HG03045 (cell line): ENCODE measurements around the gene CUX1.
"Not testable (repeated sequence)": the region's sequence is repeated elsewhere in the genome, so short reads cannot be mapped to it uniquely, and the experiment has no call there.

Experiments
- ATAC-seq: cut with Tn5 transposase; IDR thresholded peaks from one replicate; pipeline ENCODE4 v1.9.1; 2021; ENCODE audit warnings: mild to moderate bottlenecking, moderate library complexity; ENCODE audit not compliant: unreplicated experiment

The CUX1 gene

GRCh38 chr7:101867265-101867664 is 49.8 kb downstream of the CUX1 start:
- no peak for ATAC-seq

DNA sequence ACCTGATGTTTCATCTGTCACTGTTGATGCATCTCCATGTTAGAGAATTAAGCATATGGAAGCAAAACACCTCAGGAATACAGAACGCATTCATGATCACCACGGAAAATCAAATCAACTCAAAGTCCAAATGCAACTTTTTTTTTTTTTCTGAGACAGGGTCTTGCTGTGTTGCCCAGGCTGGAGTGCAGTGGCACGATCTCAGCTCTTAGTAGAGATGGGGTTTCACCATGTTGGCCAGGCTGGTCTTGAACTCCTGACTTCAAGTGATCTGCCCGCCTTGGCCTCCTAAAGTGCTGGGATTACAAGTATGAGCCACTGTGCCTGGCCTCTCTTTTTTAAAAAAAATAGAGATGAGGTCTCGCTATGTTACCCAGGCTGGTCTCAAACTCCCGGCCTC is 50.3 kb downstream of the CUX1 start:
- not testable (repeated sequence) for ATAC-seq

DNA sequence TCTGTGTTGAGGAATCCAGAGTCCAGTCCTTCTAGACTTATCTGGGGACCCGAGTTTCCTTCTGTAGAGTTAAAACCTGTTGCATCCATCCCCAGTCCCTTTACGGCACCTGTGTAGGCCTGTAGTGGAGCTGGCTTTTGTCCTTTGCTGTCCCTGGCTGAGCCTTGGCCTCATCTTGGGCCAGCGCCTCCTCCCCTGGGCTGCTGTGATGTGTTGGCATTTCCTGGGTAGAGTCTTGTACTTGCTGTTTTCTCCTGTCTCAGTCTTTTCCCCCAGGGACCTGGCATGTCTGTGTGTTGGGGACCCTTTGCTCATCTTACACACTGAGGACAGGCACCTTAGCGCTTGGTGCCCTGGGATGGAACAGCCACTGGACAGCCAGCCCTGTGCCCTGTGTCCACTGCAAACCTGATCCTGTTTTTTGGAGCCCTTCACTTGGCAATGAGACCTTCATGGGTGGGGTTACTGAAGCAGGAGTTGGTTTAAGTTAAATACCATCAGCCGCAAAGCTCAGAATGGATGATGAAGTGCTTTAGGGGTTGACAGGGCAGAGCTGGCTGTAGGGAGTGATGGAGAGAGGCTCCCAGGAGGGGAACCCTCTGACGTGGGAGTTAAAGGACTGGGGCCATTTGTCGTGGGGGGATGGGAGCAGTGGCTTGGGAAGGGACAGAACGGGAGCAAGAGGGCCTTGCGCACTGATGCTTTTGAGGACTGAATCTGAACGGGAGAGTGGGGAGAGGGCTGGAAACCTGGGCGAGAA is 50.9 kb downstream of the CUX1 start:
- ATAC-seq: no peak

DNA sequence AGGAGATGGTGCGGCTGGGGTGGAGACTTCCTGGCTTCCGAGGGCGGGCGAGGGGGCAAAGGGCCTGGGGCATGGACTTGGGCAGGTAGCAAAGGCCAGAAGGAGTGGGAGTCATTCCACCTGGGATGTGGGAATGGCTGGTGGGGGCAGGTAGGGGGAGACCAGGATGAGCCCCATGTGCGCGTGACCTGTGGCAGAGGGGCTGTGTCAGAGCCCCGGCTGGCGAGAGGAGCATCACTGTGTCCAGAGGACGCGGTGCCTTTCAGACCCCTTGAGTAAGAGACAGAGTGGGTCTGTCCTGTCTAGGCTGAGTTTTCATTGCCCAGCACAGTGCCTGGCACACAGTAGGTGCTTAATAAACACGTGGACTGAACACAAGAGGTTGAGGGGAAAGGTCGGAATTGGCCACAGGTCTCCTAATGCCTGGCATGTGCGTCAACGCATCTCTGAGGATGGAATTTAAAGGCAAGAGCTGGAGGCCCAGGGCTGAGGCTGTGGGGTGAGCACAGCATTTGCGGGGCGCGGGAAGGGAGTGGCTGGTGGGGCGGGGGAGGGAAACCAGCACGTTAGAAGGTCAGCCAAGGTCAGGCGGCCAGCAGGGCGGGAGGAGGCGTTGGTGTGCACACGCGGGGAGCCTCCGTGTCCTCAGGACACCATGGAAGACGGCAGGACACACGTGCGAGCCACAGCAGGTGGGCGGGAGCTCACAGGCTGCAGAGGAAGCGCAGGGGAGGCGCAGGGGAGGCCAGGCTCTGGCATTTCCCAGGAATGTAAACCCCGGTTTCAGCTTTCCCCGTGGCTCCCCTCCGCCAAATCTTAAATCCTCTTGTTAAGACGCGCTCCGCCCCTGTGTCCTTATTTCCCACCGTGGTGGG is 51.8 kb downstream of the CUX1 start:
- ATAC-seq: no peak

DNA sequence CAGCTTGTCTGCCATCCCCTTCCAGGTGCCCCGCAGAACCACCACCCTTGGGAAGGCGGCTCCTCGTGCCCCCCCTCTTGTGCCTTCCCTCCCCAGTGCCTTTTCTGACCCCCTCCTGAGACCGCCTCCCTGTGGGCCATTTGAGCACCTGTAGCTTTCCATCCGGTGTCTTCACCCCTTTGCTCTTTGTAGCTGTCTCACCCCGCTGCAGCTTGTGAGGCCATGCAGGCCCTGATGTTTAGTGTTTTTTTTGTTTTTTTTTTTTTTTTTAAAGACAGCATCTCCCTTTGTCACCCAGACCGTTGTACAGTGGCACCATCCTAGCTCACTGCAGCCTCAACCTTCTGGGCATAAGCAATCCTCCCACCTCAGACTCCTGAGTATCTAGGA is 52.5 kb downstream of the CUX1 start:
- no peak for ATAC-seq

GRCh38 chr7:101870361-101871062 is 53.1 kb downstream of the CUX1 start:
- no peak for ATAC-seq

DNA sequence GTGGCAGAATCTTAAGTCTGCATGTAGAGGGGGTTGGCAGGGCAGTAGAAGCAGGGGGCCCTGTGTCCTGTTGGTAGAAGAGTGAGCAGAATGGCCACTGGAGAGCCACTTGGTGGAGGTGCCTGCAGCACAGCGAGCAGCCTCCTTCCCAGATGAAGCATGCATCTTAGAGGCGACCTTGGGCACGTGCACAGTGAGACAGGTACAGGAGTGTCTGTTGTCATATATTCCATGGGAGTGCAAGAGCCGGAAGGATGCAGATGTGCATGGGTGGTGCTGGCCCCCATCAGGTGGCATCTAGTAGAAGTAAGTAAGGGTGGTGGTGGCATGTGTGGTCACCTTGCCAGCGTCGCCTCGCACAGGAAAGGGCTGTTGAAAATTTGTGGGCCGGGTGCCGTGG is 53.9 kb downstream of the CUX1 start:
- no peak for ATAC-seq

DNA sequence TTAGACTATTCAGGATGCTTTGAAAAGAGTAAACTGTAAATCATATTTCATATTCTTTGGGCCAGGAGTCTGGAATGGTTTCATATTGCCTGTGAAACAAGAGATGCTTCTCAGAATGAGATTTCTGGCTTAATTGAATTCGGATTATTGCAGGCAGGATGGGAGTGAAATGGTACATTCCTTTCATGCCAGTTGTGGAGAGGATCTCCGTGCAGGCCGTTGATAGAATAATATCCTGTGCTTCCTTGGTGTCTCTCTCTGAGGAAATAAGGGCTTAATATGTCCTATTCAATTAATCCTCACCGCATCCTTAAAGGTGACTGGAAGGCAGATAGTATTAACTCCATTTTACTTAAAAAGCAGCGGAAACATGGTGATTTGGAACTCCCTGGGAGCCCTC is 56.6 kb downstream of the CUX1 start:
- no peak for ATAC-seq

DNA sequence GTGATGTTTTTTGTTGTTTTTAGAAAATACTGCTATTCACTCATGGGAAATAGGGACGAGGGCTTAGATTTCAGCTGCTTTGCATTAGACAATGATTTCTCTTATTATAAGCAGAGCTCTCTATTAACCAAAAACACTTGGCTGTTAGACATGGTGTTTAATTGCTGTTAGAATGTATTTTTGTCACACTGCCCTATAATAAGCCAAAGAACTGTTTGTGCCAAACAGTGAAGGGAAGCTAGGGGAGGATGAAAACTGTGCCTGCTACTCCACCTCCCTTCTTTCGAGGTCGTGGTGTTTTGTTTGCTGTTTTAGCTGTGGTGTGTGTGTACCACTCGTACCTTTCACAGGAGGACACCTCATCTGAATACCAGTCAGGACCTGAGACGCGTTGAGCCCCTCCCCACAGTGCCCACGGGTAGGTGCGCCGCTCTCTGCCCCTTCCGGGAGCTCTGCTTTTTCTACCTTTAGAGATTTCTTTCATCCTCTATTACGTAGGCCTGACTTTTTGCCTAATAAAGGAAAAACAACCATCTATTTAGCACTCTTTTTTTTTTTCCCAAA is 57.9 kb downstream of the CUX1 start:
- ATAC-seq: no peak

- no peak for ATAC-seq
Measured at GRCh38 chr7:101877882-101878591, 60.6 kb downstream of the CUX1 start.

- no peak for ATAC-seq
Measured at GRCh38 chr7:101878938-101879337, 61.5 kb downstream of the CUX1 start.

GRCh38 chr7:101879565-101879964 is 62.1 kb downstream of the CUX1 start:
- no peak for ATAC-seq

GRCh38 chr7:101880282-101881054 is 63.0 kb downstream of the CUX1 start:
- no peak for ATAC-seq

DNA sequence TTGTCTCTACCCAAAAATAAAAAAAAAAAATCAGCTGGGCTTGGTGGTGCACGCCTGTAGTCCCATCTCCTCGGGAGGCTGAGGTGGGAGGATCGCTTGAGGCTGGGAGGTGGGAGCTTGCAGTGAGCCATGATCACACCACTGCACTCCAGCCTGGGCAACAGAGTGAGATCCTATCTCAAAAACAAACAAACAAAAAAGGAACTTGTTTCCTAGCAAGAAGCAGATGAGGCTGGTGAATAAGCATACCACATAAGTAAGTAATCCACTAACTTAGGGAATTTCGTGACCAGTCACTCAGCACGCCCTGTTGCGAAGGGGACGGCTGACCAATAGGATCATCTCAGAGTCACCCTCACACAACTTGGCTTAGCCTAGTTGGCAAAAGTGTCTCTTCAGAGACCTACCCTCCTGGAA is 64.6 kb downstream of the CUX1 start:
- ATAC-seq: no peak

DNA sequence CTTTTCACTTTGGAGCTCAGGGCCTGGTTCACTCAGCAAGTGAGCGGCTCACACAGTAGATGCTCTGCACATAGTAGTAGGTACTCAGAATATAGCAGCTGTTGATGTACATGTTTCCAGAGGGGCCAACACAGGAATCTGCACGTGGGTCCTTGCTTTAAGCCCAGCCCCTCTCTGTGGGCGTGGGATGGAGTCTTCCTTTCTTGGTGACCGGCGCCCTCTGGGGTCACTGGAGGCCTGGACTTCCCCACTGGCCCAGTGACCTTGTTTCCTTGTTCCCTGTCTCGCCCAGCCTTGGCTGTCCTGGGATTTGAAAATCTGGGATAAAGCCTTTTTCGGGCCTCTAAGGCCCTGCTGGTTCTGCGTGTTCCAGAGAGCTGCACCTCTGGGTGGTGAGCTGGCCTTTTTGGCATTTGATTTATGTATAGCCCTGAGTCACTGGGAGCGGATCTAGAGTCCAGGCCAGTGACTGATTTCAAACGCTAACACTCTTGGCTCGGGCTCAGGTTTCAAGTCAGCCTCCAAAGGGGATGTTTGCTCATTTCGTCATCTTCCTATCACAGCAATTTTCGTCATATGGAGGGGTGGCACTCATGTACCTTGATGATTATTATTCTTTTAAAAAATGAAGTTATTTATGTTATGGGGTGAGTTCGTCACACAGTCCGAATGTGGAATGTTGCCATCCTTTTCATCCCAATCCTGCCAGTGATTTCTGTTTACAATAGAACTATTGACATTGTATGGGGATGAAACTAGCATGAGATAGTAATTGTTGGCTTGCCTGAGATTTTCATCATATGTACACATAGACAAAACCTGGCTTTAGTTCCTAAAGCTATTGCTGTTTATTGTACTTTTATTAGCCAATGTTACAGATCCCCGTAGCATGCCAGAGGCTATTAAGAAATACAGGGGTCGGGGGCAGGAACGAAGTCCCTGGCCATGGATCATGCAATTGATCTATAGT is 65.5 kb downstream of the CUX1 start:
- no peak for ATAC-seq

DNA sequence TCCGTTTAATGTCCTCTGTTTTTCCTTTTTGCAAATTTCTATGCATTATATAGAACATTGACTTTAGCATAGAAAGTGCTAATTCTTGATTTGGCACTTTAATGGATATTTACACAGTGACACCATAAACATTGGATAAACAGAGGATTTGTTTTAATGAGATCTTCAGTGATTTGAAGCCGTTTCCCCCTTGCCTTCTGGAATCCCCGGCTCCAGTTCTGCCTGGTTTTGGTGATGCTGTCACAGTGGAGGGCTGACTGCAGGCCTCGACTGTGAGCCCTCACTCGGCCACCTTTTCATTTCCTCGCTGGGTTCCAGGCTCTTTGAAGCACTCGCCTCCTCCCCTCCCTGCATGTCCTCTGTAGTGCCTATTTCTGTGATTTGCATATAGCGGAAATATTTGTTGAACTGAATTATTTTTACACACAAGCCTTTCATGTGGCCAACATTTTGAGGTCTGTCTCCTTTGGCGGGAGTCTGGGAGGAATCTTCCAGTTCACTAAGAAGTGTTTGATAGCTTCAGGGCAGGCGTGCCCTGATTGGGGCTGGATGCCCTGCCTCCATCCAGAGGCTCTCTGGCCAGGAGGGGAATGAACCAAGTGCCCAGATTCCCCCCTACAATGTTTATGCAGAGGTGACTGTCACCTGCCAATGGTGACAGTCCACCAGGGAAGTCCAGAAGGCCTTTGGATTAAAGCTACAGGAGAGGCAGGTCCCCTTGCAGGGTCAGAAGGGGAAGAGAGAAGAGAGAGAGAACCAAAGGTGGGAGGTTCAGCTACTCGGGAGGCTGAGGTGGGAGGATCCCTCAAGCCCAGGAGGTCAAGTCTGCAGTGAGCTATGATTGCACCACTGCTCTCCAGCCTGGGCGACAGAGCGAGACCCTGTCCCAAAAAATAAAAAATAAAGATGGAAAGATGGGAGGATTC is 67.5 kb downstream of the CUX1 start:
- no peak for ATAC-seq

- no peak for ATAC-seq
Measured at GRCh38 chr7:101885597-101885955, 68.2 kb downstream of the CUX1 start.

DNA sequence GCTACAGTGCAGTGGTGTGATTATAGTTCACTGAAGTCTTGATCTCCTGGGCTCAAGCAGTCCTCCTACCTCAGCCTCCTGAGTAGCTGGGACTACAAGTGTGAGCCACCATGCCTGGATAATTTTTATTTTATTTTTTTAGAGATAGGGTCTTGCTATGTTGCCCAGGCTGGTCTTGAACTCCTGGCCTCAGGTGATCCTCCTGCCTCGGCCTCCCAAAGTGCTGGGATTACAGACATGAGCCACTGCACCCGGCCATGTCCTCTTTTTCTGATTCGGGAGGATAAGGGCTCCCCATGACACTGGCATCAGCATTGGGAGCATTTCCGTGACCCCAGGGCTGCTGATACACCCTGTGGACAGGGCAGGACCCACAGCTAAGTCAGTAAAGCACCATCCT is 69.9 kb downstream of the CUX1 start:
- ATAC-seq: not testable (repeated sequence)
